Activated CD4-positive, alpha-beta T cell treated with anti-CD3 and anti-CD28 coated beads for 36 hours (primary cell): ENCODE data around the gene LONP1. TPM values are rescaled to one million over a fixed set of nuclear protein-coding genes. Genes with fewer than 3 reads are reported as not detected.
"Not testable (repeated sequence)": the region's sequence is repeated elsewhere in the genome, so short reads cannot be mapped to it uniquely, and the experiment has no call there.

ENCODE experiments used
- ATAC-seq: fragments of 200-7000 bp; cut with Tn5 transposase; one replicate; pipeline ENCODE4 v1.10.0; 2021; ENCODE audit warnings: mild to moderate bottlenecking, moderate library complexity
- CTCF ChIA-PET: fragments of 350-600 bp; sonication (Branson Sonifier 250); formaldehyde crosslinking; loops from one replicate; lab custom pipeline; 2021; ENCODE audit warnings: antibody characterized with exemption; lab: Charles Lee
- POLR2A ChIA-PET: fragments of 350-600 bp; sonication (Branson Sonifier 250); formaldehyde crosslinking; loops from one replicate; lab custom pipeline; 2021; ENCODE audit warnings: antibody characterized with exemption, inconsistent platforms; lab: Charles Lee
- DNase-seq: peaks from one replicate; pipeline ENCODE4 v3.0.0-alpha.2; 2020
- H3K27ac Mint-ChIP-seq: one replicate; pipeline ENCODE4 v1.8.0; 2021; ENCODE audit warnings: mixed read lengths
- H3K27me3 Mint-ChIP-seq: one replicate; pipeline ENCODE4 v1.8.0; 2021; ENCODE audit warnings: mixed read lengths
- H3K36me3 Mint-ChIP-seq: one replicate; pipeline ENCODE4 v1.8.0; 2021; ENCODE audit warnings: low read depth, mixed read lengths
- H3K4me1 Mint-ChIP-seq: one replicate; pipeline ENCODE4 v1.8.0; 2021; ENCODE audit warnings: mixed read lengths
- H3K4me3 Mint-ChIP-seq: one replicate; pipeline ENCODE4 v1.8.0; 2021; ENCODE audit warnings: mild to moderate bottlenecking, moderate library complexity, mixed read lengths
- H3K9me3 Mint-ChIP-seq: one replicate; pipeline ENCODE4 v1.8.0; 2021; ENCODE audit warnings: low read depth, mixed read lengths
- intact Hi-C, 2 experiments: fragments of 100-400 bp; cut with DNase I in 1 of 2; cut with micrococcal nuclease in 1 of 2; formaldehyde crosslinking; loops; one replicate each; pipeline versions ENCODE4 v1.14.2 to v1.15.1; 2022 to 2024; cut with DNase I, micrococcal nuclease
- total RNA-seq, 2 experiments: library from RNA; stranded (reverse); gene quantifications; one replicate each; pipeline ENCODE4 v1.2.3, GENCODE V29; 2021

Gene LONP1
- total RNA-seq, 2 experiments from 2014 or later: 287 to 315 TPM

DNA sequence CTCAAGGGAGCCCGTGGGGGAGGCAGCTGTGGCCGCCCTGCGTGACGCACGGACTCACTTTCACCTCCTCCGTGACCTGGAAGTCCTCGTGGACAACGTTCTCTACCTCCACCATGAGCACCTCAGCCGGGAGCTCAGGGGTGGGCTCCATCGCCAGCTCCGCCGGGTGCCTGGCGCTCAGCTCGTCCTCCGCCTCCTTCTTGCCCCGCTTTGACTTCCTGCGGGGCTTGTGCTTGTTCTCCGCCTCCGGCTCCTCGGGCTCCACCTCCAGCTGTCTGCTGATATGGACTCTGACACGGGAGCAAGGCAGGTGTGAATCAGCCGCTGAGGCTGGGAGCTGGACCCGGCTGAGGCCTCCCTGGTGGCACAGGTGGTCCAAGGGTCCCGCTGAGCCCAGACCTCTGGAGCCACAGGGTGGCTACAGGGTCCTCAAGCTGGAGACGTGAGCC, 8.2 kb downstream of the LONP1 start:
- H3K36me3 Mint-ChIP-seq: peaks cover 46% of the 10 kb centered on the region
- DNase-seq (no peak), ATAC-seq (no peak)
- no peaks in the 10 kb centered on the region for H3K27me3 Mint-ChIP-seq
- intact Hi-C loops: no loop called here
- peaks cover 7% of the 10 kb centered on the region for H3K4me1 Mint-ChIP-seq
- ChIA-PET POLR2A (interaction anchor here (1.0 kb wide), 1 partner anchor 22 kb away, joined by 3 read pairs; the partner anchor contains the start of gene RPL36), CTCF (no interaction called here)
- H3K4me3 Mint-ChIP-seq: no peak overlapping the region
- no peaks in the 10 kb centered on the region for H3K9me3 Mint-ChIP-seq
- no peak overlapping the region for H3K27ac Mint-ChIP-seq

- Mint-ChIP-seq H3K27me3 (no peaks in the 10 kb centered on the region), H3K4me3 (no peak overlapping the region), H3K36me3 (peaks cover 44% of the 10 kb centered on the region), H3K4me1 (peaks cover 4% of the 10 kb centered on the region), H3K9me3 (no peaks in the 10 kb centered on the region), H3K27ac (no peak overlapping the region)
- no peak for ATAC-seq
- DNase-seq: no peak
- POLR2A ChIA-PET: no interaction called here
- CTCF ChIA-PET: interaction anchor here (0.9 kb wide), 1 partner anchor 21 kb away, joined by 3 read pairs; the partner anchor contains the start of gene RPL36
- intact Hi-C loops: no loop called here
These were observed 8.9 kb downstream of the LONP1 start for GRCh38 chr19:5711025-5711424.

DNA sequence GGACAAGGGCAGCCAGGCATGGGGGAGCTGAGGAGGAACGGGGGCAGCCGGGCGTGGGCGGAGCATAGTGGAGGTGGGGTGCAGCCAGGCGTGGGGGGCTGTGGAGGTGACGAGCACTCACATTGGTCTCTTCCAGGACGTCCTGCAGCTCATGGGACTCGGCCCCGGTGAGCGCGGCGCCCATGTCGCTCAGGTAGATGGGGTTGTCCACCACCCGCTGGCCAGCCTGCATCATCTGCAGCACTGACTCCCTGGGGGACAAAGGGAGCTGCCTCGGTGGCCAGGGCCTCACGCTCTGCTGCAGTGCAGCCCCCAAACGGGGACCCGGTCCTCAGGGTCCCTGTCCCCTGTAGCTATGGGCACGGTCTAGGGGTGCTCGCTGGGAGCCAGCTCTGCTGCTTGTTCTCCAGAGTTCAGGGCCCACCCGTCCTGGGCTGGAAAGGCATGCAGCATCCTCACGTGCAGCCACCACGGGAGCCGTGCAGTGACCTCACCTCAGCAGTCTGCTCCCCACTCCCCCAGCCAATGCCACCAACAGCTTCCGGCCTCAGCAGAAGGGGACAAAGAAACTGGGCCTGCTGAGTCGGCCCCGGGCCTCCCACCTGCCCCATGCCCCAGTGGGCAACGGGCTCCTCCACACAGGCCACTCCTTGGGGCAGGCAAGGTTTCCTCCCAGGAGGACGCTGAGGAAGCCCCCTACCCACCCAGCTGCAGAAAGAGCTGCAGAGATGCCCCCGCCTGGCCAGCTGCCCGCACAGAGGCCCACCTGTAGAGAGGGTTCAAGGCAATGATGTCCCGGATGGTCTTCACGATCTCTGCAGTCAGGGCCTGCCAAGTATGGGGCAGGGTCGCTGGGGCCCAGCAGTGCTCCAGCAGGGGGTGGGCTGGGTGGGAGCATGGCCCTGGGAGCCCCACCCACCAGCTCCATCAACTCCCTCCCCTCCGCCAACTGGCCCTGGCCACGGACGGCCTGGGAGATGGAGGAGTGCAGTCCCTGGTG, 12.1 kb downstream of the LONP1 start:
- Mint-ChIP-seq H3K36me3 (peaks cover 49% of the 10 kb centered on the region), H3K4me3 (no peak overlapping the region), H3K9me3 (no peaks in the 10 kb centered on the region), H3K27me3 (no peaks in the 10 kb centered on the region), H3K27ac (no peak overlapping the region), H3K4me1 (no peaks in the 10 kb centered on the region)
- intact Hi-C loops: no loop called here
- POLR2A ChIA-PET: interaction anchor here (0.7 to 1.8 kb wide), 5 partner anchors 12 to 21 kb away, joined by 3 to 7 read pairs (median 4); partner anchors contain the start of genes CATSPERD, LONP1 and RPL36
- no peak for ATAC-seq
- DNase-seq: no peak
- CTCF ChIA-PET: interaction anchor here (0.8 kb wide), 1 partner anchor 18 kb away, joined by 4 read pairs; no protein-coding TSS in a partner anchor

DNA sequence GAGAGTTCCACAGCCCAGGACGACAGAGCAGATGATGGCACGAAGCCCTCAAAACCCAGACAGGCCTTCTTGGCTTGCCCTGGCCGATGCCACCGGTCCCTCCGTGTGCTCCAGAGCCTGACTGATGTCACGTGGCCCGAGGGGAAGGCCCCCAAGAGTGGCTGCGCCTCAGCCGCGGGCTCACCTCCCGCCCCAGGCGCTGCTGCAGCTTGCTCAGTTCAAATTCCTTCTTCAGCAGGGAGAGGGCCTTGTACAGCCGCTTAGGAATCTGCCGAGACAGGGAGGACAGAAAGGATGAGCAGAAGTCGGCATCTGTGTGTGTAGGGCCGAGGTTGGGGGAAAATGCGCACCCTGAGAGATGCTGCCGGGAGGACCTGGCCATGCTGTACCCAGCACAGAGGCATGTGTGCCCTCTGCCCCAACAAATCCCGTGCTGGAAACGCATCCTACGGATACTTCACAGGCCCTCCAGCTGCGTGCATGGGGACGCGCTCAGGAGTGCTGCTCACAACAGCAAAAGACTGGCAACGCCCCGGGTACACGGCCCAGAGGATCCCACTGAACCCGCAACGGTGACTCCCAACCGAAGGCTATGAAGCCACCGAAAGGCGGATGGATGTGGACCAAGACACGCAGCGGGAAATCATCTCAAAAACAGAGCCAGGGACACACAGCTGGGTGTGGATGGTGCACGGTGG, 12.9 kb downstream of the LONP1 start:
- intact Hi-C loops: no loop called here
- Mint-ChIP-seq H3K4me1 (no peaks in the 10 kb centered on the region), H3K36me3 (peaks cover 45% of the 10 kb centered on the region), H3K27me3 (no peaks in the 10 kb centered on the region), H3K9me3 (no peaks in the 10 kb centered on the region), H3K27ac (no peak overlapping the region), H3K4me3 (no peak overlapping the region)
- DNase-seq (no peak), ATAC-seq (no peak)
- POLR2A ChIA-PET: interaction anchor here (1.8 kb wide), 1 partner anchor 13 kb away, joined by 5 read pairs; the partner anchor contains the start of genes CATSPERD and LONP1
- CTCF ChIA-PET: no interaction called here

DNA sequence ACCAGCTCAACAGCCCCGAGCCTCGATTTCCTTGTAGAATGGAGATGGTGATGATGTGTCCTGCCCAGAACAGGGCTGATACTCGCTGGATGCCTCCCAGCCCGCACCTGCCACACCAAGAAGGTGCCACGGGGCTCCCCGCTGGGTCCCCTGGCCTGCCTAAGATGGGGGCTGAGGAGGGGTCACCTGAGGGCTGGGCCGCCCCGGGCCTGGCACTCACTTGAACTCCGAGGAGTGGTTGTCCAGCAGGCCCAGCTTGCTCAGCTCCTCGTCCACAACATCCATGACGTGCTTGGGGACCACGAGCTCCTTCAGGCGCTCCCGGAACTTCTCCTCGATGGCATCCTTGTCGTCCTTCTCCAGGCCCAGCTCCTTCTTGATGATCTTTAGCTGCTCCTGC, 14.4 kb downstream of the LONP1 start:
- CTCF ChIA-PET: interaction anchor here (0.6 to 1.4 kb wide), 2 partner anchors 16 to 44 kb away, joined by 3 to 4 read pairs; partner anchors contain the start of gene RPL36
- ATAC-seq: no peak
- POLR2A ChIA-PET: interaction anchor here (1.0 kb wide), 1 partner anchor 10 kb away, joined by 3 read pairs; no protein-coding TSS in a partner anchor
- H3K27ac Mint-ChIP-seq: no peak overlapping the region
- no peaks in the 10 kb centered on the region for H3K27me3 Mint-ChIP-seq
- H3K36me3 Mint-ChIP-seq: peaks cover 52% of the 10 kb centered on the region
- H3K4me3 Mint-ChIP-seq: no peak overlapping the region
- H3K4me1 Mint-ChIP-seq: no peaks in the 10 kb centered on the region
- DNase-seq: no peak
- H3K9me3 Mint-ChIP-seq: no peaks in the 10 kb centered on the region
- intact Hi-C loops: no loop called here

DNA sequence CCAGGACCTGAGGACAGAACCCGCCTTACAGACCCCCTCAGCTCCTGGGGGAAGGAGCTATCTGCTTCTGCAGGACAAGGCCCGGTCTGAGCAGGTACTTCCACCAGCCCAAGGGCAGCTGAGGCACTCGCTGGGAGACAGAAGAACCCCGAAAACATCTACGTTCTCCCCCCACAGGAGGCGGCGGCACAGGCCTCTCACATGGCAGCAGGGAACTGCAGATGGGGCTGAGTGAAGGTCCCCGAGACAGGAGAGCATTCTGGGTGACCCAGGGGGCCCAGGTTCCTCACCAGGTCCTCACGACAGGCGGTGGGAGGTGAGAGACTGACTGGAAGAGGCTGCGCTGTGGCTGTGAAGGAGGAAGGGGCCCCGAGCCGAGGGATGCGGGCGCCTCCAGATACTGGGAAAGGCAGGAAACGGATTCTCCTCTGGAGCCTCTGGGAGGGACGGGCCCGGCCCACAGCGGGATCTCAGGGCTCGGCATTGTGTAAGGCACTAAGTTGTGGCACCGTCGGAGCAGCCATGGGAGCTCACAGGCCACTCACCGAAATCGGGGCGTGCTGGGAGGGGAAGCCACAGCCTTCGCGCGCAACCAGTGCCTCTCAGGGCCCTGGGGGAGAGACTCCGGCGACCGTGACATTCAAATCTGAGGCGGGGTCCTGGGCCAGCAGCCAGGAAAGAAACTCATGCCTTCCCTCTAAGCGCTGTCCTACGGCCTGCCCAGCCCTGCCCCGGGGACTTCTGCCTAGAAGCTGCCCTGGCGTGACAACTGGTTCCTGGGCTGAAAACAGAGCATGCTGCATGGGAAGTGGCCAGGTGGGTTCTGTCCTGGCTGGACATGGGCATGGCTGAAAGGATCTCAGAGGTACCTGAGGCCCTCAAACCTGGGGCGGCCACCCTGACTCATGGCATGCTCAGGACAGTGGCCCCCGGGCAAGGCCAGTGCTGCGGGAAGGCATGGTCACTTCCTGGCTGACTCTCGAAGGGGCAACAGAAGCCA, 15.8 kb downstream of the LONP1 start:
- CTCF ChIA-PET: interaction anchor here (0.9 kb wide), 1 partner anchor 14 kb away, joined by 3 read pairs; the partner anchor contains the start of gene RPL36
- H3K36me3 Mint-ChIP-seq: peaks cover 52% of the 10 kb centered on the region

DNA sequence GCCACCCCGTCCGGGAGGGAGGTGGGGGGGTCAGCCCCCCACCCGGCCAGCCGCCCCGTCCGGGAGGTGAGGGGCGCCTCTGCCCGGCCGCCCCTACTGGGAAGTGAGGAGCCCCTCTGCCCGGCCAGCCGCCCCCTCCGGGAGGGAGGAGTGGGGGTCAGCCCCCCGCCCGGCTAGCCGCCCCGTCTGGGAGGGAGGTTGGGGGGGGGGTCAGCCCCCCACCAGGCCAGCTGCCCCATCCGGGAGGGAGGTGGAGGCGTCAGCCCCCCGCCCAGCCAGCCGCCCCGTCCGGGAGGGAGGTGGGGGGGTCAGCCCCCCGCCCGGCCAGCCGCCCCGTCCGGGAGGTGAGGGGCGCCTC, 17.9 kb downstream of the LONP1 start:
- H3K36me3 Mint-ChIP-seq: peaks cover 46% of the 10 kb centered on the region
- ATAC-seq, H3K27me3 Mint-ChIP-seq, H3K4me3 Mint-ChIP-seq, H3K27ac Mint-ChIP-seq, H3K4me1 Mint-ChIP-seq, CTCF ChIA-PET, H3K9me3 Mint-ChIP-seq, DNase-seq, intact Hi-C loops: not testable (repeated sequence)
- POLR2A ChIA-PET: interaction anchor here (0.7 kb wide), 1 partner anchor 420 kb away, joined by 3 read pairs; no protein-coding TSS in a partner anchor

More for the DNA sequence above, 15.8 kb downstream of the LONP1 start:
- POLR2A ChIA-PET: interaction anchor here (0.5 kb wide), 1 partner anchor 1034 kb away, joined by 6 read pairs; the partner anchor contains the start of gene GPR108
- H3K27ac Mint-ChIP-seq: no peak overlapping the region
- no peaks in the 10 kb centered on the region for H3K27me3 Mint-ChIP-seq
- intact Hi-C loops: no loop called here
- no peaks in the 10 kb centered on the region for H3K9me3 Mint-ChIP-seq
- H3K4me3 Mint-ChIP-seq: no peak overlapping the region
- ATAC-seq (no peak), DNase-seq (no peak)
- no peaks in the 10 kb centered on the region for H3K4me1 Mint-ChIP-seq

GRCh38 chr19:5700455-5701092, 19.4 kb downstream of the LONP1 start:
- no peak for DNase-seq
- peaks cover 41% of the 10 kb centered on the region for H3K36me3 Mint-ChIP-seq
- ATAC-seq: no peak
- no peaks in the 10 kb centered on the region for H3K9me3 Mint-ChIP-seq
- no peaks in the 10 kb centered on the region for H3K4me1 Mint-ChIP-seq
- POLR2A ChIA-PET: interaction anchor here (1.0 kb wide), 1 partner anchor 9 kb away, joined by 6 read pairs; no protein-coding TSS in a partner anchor
- no peak overlapping the region for H3K27ac Mint-ChIP-seq
- no peaks in the 10 kb centered on the region for H3K27me3 Mint-ChIP-seq
- CTCF ChIA-PET: interaction anchor here (0.7 kb wide), 1 partner anchor 17 kb away, joined by 4 read pairs; no protein-coding TSS in a partner anchor
- no peak overlapping the region for H3K4me3 Mint-ChIP-seq
- intact Hi-C loops: no loop called here

DNA sequence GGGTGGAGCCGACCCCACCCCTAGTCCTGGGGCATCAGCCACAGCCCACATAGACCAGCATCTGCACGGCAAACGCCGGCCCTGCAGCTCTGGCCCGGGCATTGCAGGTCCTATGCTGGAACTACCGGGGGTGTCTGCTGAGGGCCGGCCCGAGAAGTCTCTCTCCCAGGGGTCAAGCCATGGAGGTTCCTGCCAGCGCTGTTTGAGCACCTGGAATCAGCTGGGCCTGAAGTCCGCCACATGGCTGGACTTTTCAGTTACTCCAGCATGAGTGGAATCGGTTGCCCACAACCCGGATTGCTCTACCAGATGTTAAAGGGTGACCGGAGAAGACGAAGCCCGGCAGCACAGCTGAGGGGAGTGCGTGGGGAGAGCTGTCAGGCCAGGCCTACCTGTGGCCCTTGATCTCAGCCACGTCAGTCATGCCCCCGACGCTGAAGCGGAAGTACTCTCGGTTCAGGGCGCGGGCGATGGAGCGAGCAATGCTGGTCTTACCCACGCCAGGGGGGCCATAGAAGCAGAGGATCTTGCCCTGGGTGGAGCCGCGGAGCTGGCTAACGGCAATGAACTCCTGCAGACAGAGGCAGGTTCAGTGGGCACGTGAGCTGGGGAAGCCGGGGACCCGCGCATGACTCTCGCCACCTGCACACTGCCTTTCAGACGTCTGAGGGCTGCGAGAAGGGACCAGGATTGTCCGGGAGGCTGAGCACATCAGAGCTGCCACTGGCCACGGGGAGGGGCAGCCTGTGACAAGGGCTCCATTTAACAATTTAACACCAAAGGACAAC, 21.1 kb downstream of the LONP1 start:
- intact Hi-C loops: no loop called here
- Mint-ChIP-seq H3K4me3 (no peak overlapping the region), H3K27ac (no peak overlapping the region), H3K36me3 (peaks cover 49% of the 10 kb centered on the region), H3K9me3 (no peaks in the 10 kb centered on the region), H3K27me3 (no peaks in the 10 kb centered on the region), H3K4me1 (no peaks in the 10 kb centered on the region)
- no peak for ATAC-seq
- DNase-seq: no peak
- ChIA-PET POLR2A (no interaction called here), CTCF (interaction anchor here (0.5 to 2.0 kb wide), 3 partner anchors 9 to 987 kb away, joined by 3 to 6 read pairs (median 4); partner anchors contain the start of gene RPL36)
